HL-60/S4 (cell line): ENCODE results near the gene MBP.

ENCODE experiments used
- in situ Hi-C: fragments of 300-500 bp; cut with MboI; formaldehyde crosslinking; loops from 2 replicates; pipeline ENCODE4 v1.14.3; 2022; ENCODE audit warnings: low sequenced_read_pairs

MBP gene

DNA sequence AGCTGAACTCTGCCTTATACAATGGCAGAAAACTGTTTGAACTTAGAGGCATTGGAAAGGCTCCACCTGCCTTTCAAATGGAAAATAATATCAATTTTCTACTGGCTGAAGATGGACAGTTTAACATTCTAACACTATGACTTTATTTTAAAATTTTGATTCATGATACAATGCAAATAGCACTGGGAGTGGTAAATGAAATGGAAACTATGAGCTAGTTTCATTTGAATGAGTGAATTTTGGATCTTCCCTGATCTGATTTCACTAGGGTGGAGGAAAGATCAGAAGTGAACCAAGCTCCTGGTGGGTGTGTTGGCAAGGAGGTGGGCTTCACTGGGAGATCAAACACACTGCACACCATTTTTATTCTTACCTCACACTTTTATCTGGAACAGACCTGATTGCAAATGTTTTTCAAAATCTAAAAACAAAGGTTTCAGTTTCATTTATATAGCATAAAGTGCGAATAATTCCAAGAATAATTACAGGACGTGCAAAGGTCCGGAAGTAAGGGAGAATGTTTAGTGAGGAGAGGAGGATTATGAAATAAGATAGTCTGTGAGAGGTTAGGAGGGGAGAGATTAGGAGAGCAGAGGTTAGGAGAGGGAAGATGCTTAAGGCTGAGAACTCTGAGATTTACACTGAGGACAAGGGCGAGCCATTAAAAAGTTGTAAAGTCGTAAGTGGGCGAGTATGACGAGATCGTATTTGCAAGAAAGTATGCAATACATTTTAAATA is 18.6 kb upstream of the MBP start:
- in situ Hi-C loops = no loop called here

DNA sequence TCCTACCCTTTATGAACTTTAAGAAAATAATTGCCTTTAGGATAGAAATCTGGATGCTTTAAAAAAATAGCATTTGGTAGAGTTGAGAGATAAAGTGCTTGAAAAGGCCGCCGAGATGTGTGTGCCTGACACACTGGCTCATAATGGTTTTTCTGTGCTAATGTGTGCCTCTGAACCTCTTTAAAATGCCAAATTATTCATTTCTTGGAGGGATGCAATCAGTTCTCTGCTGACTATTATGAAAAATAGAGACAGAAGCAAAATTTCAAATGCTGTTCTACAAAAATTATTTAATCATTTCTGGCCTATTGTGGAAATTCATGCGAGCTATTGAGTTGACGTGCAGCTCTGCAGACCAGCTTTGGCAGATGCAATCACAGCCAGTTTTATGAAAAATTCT is 18.0 kb upstream of the MBP start:
- in situ Hi-C loops = no loop called here

DNA sequence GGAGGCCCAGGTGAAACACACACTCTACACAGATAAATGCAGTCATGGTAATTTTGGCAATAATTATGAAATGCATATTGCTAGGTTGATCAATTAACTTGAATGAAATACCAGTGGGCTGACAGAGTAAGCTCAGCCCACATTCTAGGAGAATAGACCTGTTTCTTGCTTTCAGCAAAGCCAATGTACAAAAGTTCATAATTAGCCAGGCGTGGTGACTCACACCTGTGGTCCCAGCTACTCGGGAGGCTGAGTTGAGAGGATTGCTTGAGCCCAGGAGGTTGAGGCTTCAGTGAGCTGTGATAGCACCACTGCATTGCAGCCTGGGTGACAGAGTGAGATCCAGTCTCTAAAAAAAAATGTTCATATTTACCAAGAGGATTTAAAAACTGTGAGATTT is 15.7 kb upstream of the MBP start:
- in situ Hi-C loops = no loop called here

DNA sequence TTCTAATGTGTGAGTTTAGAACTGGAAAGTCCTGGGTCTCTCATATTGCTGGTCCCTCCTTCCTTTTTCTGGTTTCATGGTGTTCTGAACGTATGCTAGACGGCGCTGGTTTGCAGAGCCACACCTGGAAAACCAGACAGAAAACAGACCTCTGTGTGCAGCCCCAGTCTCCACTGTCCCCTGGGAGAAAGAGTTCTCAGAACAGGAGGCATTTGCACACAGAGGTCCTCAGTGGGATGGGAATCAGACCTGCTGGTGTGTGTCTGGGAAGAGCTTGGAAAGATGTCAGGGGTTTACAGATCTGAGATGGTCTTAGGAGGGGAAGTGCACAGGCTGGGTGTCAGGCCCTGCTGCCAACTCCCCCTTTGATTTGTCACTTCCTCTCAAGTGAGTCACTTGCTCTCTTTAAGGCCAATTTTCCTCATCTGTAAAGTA is 14.9 kb upstream of the MBP start:
- in situ Hi-C loops = no loop called here

DNA sequence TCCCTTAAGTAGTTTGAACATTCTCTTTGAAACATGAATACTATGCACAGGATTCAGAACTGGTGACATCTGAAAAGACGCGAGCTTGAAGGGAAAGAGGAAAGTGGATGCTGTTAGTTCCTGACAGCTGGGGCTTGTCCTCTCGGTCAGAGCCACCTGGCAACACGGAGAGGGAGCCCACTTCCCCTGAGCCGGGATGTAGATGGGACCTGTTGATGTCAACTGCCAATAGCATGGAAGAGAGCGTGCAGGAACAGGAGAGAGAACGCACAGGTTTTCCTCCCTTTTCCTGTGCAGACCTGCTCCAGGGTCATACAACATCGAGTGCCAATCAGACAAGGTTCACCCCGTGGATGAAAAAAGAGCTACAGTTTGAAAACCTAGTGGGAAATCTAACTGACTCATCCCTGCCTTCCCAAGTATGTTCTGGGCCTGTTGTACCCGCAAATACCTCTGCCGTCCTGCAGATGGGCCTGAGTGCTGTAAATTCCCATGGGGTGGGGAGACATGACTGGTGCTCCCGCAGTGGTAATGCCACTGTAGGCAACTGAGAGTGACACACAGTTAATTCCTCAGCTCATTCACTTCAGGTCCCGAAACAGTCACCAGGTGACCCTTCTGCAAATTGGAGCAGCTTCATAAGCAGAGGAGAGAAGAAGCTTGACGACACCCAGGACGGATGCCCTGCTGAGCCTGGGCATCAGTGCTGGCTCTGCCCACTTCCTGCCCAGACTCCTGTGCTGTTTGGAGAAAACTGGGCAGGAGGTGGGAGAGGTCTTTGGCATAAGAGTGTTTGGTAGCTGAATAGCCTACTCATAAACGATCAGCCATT is 13.9 kb upstream of the MBP start:
- in situ Hi-C loops = no loop called here

DNA sequence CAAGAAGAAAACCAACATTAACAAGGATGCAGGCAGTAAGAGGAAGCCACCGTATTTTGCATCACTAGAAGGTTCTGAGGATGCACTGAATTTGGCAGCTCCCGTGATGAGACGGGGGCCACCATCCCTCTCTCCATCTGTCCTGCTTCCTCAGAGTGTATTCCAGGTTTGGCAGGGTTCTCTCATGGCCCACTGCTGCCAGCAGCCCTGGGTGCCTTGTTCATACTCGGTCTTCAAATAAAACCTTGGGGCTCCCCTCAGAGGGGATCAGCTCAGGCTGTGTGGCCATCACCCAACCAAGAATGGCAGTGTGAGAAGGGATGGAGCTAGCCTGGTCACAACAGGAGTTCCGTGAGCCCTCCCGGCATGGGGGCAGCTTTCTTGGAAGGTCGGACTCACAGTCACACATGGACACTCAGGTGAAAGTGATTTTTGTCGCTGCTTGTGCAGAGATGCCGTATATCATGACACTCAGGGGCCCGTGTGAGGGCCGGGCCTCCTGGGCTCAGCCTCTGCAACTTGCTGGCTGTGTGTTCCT is 12.8 kb upstream of the MBP start:
- in situ Hi-C loops = no loop called here

DNA sequence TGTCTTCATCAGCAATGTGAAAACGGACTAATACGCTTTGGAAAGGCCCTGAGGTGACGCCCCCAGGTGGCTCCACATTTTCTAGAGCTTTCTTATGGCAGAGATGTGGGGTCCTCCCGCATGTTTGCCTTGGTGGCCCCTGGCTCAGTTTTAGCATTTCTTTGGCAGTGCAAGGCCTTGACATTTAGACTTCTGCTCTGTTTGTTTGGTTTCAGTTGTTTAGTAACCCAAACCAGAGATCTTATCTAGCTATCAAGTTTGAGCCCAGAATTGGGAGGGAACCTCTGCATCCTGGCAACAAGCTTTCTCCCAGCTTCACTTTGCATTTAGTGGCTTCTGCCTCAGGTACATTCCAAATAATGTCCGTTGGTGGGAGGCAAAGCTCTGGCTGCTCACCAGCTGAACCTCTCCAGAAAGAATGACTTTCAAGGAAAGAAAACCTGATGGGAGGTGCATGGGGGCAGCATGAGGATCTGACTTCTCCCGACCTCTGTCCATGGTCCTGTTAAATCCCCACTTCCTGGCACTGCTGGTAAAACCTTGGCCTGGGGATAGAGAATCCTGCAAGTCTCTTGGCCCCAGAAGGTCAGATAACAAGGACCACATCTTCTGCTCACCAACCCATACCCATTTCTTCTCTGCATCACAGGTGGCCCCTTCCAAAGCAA is 12.0 kb upstream of the MBP start:
- in situ Hi-C loops = no loop called here

DNA sequence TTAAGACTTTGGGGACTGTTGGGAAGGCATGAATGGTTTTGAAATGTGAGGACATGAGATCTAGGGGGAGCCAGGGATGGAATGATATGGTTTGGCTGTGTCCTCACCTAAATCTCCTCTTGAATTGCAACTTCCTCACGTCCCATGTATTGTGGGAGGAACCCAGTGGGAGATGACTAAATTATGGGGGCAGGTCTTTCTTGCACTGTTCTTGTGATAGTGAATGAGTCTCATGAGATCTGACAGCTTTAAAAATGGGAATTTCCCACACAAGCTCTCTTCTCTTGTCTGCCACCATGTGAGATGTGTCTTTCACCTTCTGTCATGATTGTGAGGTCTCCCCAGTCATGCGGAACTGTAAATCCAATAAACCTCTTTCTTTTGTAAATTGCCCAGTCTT is 11.5 kb upstream of the MBP start:
- in situ Hi-C loops = no loop called here

DNA sequence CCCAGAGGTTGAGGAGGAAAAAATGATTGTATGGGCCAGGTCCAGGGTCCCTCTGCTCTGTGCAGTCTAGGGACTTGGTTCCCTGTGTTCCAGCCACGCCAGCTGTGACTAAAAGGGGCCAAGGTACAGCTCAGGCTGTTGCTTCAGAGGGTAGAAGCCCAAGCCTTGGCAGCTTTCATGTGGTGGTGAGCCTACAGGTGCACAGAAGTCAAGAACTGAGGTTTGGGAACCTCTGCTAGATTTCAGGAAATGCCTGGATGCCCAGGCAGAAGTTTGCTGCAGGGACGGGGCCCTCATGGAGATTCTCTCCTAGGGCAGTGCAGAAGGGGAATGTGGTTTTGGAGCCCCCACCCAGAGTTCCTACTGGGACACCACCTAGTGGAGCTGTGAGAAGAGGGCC is 10.6 kb upstream of the MBP start:
- in situ Hi-C loops = no loop called here

DNA sequence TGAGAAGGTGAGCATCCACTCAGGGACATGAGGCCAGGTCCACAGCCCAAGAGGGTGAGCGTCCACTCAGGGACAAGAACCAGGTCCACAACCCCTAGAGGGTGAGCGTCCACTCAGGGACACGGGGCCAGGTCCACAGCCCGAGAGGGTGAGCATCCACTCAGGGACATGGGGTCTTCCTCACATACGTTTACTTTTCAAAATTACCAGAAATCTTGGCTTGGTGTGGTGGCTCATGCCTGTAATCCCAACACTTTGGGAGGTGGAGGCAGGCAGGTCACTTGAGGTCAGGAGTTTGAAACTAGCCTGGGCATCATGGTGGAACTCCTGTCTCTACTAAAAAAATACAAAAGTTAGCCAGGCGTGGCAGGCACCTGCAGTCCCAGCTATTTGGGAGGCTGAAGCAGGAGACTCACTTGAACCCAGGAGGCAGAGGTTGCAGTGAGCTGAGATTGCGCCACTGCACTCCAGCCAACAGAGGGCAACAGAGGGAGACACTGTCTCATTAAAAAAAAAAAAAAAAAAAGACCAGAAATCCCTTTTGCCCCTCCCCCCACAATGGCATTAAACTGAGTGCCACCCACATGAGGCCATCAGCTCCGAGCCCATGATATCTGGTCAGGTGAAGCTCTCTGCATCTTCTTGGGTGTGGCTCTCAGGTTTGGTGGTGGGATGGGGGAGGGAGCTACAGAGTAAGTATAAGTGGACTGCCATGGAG is 9.0 kb upstream of the MBP start:
- in situ Hi-C loops = no loop called here

DNA sequence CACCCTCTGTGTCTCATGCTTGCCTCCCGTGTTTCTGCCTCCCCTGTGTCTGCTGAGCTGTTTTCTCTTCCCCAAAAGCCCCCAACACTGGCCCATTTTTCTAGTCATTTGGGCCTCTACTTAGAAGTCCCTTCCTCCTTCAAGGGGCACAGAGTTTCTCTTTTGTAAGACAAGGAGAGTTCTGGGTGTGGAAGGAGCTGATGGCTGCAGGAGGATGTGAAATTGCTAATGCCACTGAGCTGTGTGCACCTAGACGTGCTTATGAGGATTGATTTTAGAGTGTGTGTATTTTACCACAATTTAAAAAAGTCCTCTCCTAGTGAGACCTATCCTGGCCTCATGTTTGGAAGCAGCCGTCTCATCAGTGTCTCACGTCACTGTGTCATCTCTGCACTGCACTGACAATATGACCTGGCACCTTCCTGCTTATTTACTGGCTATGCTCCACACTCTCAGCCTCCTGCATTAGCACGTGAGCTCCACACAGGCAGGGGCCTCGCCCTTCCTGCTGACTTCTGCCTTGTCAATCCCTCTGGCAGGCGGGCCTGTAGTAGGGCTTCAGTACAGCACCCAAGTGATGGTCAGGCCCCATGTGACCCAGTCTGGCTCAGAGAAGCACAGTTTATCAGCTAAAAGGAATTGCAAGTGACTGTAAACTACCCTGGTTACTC is 8.0 kb upstream of the MBP start:
- in situ Hi-C loops = no loop called here

DNA sequence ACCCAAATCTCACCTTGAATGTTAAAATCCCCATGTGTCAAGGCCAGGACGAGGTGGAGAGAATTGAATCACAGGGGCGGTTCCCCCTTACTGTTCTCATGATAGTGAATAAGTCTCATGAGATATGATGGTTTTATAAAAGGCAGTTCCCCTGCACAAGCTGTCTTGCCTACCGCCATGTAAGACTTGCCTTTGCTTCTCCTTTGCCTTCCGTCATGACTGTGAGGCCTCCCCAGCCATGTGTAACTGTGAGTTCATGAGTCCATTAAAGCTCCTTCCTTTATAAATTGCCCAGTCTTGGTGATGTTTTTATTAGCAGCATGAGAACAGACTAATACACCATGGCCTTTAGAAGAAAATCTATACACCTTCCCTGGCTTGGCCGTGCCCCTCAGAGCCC is 7.4 kb upstream of the MBP start:
- in situ Hi-C loops = no loop called here

DNA sequence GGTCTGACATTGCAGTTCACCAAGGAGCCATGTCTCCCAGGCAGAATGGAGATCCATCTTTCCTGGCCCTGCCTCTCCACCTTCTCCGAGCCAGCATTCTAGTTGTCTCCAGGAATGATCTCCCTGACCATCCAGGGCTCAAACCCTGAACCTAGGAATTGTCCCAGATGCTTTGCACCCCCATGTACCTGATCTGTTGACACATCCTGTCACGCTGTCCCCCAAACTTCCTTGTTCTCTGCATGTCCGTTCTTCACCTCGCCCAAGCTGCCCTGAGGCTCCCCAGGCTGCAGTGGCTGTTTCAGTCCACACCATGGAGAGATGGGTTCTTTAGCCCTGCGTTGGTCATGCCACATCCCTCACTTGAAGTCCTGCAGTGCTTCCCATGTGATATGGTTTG is 7.0 kb upstream of the MBP start:
- in situ Hi-C loops = no loop called here

DNA sequence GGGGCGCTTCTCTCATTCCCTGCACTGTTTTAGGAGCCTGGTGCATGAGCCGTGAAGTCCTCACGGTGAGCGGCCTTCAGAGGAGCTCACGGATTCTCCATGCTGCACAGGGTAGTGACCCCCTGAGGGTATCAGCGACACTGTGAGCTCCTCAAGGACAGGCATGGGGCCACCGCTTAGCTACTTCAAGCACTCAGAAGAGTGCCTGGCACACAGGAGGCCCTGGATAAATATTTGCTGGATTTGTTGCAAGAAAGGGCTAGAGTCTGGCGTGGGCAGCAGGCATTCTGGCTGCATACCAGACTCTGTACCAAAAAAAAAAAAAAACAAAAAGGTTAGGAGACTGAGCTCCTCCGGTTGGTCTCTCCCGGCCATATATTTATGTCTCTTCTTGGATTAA is 5.7 kb upstream of the MBP start:
- in situ Hi-C loops = no loop called here

DNA sequence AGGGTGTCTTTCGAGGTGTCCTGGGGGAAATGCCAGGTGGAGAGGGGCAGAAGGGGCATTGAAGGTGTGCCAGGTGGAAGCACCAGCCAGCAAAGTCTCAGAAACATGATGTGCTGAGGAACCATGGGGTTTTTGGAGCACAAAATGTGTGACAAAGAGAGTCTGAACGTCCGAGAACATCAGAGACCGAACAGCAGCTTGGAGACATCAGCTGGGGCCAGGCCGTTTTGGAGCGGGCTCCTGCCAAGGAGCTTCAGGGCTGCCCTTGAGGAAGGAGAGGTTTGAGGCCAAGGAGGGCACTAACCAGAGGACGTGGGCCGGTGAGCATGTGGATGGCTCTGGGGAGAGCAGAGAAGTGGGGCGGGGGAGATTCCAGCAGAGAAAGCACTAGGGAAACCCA is 5.3 kb upstream of the MBP start:
- in situ Hi-C loops = no loop called here

DNA sequence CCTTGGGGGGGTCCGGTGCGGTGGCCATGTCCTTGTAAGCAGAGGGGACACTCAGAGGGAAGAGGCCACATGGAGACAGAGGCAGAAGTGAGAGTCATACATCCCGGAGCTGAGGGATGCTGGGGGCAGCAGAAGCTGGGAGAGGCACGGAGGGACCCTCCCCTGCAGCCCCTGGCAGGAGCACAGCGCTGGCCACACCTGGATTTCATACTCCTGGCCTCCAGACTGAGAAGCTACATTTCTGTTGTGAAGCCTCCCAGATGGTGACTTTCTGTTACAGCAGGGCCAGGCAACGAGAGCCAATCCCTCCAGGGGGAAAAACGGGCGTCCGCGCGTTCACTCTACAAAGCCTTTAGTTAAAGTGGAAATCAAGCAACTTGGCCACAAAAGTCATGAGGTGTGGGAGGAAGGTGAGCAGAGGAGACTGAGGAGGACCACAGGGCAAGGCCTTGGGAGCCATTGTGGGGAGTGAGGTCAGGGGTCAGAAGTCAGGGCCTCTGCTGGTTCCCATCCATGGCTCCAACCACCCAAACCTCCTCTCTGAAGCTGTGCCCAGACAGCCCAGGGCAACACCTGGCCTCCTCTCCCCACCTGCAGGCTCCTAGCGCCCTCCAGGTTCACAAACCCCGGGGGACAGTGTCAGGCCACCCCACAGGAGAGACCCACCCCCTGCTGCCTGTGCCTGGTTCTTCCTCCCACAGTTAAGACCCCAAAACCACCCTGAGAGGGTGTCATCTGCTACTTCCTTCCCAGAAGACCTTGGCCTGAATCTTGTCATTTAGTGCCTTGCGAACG is 4.5 kb upstream of the MBP start:
- in situ Hi-C loops = no loop called here

DNA sequence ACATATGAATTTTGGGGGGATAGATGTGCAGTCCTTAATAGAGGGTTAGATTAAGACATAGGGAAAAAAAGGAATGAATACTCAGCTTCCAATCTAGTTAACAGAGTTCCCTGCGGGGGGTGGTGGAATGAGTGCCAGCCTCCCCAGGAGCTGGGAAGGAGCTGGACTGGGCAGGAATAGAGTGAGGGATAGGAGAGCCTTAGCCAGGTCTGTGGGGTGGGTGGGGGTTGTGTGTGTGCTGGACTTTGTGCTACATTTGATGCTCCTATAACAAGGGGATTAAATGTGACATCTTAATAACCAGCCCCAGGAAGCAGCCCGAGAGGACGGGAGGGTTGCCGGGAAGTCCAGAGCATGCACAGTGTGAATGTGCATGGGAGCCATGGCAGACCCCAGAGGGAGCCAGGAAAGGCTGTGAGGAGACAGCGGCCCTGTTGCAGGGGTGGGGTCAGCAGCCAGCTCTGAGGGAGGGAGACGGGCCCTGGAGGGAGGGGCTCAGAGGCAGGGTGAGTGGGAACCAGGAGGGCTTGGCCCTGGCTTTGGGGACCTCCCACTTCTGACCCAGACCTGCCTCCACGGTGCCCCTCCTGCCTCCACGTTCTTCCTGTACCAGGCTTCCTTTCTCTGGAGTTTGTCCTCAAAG is 3.6 kb upstream of the MBP start:
- in situ Hi-C loops = no loop called here

DNA sequence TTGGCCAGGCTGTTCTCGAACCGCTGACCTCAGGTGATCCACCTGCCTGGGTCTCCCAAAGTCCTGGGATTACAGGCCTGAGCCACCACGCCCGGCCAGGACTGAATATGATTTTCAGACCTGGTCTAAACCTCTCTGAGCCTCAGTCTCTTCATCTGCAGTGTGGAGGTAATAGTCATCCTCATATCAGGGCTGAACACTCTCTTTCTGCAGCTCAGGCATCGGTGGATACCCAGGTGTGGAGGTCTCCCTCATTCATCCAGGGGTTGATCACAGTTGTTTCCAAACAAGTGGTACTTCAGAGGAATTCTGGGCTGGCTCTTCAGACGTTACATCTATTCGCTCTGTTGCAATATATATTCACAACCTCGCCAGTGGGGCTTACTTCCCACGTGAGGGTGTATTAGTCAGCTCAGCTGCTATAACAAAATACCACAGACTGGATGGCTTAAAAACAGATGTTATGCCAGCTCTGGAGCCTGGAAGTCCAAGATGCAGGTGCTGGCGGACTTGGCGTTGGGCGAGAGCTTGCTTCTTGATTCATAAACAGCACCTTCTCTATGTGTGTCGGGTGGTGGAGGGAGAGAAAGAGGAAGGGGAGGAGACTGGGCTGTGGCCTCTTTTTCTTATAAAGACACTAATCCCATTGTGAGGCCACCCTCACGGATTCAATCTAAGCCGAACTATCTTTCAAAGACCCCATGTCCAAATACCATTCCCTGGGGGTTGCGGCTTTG is 2.9 kb upstream of the MBP start:
- in situ Hi-C loops = no loop called here

DNA sequence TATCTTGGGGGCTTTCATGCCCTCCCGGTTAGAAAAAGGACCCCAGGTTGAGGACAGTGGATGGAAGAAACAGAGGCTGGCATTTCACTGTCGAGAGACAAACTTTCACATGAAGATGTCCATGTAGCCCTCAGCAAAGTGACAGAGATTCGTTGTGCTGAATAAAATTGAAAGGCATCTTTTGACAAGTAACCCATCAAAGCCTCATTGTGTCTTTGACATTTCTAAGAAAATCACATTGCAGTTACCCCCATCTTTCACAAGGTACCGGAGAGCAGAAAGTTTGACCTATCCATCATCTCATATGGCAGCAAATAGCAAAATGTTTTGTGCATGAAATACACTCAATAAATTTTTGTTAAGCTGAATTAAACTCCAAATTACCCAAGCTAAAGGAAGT is 2.0 kb upstream of the MBP start:
- in situ Hi-C loops = no loop called here
